HuH-7 (cell line): Measurements from ENCODE around the gene QRFP.

Experiments used
- DNase-seq: peaks from one replicate; pipeline ENCODE4 v3.0.0; 2011; ENCODE audit warnings: low spot score

Gene QRFP, protein sequence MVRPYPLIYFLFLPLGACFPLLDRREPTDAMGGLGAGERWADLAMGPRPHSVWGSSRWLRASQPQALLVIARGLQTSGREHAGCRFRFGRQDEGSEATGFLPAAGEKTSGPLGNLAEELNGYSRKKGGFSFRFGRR

DNA sequence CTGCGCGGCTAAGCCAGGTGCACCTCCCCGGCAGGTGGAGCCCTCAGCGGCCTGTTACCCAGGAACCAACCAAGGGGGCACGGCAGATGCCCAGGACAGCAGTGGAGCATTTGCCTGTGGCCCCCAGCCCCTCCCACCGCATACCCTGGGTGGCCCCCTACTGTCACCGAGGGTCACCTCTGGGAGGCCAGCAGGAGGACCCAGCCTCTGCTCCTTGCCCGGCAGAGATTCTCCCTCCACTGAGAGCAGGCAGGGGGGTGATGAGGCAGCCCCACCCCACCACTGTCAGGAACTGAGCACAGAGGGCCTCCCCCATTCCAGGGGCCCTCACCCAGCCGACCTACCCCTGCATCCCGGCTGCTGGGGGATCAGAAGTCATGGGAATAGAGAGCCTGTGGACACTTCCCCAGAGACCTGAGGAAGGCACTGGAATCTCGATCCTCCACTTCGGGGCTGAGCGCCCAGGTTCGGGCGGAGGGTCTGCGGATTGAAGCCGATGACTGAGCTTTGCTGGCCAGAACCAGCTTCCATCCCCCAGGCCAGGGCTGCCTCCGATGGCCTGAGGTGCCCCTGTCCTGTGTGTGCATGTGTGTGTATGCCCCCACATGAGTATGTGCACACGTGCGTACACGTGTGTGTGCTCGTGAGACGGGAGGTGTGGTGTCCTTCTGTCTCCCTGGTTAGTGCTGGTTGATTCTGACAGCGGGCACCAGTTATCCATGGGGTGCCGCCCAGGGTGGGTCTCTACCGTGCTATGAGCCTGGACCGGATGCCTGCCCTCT, at the start of gene QRFP:
Gene QRFP (minus strand): TSS at position 580 of the 782 bp plus-strand sequence. CDS start 2,974 bp downstream, outside the sequence.
- no peak for DNase-seq

DNA sequence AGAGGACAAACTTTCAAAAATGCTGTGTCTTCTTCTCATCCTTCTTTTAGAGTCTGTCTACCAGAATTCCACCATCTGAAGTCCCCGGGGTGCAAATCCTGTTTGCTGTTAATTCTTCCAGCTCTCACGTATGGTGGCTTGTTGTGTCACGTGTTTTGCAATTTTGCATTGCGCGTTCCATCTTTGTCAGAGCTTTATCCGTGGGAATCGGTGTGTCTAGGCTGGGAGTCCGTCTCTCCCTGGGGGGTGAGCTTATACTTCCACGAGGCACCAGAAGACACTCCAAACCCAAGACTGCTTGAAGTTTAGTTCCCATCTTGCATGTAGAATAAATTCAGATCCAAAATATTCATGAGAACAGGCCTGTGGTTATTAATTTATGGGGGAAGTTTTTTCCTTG, 48.6 kb upstream of the QRFP start:
- no peak for DNase-seq

DNA sequence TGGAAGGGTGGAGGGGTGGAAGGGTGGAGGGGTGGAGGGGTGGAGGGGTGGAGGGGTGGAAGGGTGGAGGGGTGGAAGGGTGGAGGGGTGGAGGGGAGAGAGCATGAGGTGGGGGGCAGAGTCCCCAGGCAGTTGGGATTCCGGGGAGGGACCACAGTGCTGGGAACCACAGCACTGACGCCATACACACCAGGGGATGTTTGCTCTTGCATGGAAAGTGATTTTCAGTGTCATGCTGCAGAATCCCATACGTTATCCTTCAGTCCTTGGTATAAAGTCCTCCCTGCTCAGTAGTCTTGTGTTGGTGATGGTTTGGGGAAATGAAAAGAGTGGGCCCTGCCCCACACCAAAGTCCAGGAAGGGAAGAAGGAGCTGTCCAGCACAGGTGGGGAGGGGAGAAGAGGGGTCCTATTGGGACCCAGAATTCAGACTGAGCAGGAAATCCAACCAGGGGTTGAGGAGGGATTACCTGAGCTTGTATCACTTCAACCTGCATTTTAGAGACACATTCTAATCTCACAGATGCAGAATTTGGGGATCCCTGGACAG, 48.0 kb upstream of the QRFP start:
- no peak for DNase-seq

DNA sequence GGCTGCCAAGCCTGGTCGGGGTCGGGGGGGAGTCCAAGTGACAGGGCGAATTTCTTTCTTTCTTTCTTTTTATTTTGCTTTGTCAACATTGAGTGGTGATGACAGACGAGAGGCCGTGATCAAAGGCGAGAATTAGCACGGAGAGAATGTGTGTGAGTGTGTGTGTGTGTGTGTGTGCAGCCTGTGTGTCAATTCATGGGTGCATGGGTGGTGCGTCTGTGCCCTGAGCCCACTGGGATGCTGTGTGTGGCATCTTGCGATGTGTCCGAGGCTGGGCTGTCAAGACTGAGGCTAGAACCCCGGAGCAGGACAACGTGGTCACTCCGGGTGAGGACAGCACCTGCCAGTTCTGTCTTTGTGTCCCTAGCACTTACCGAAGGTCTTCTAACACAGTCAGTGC, 47.2 kb upstream of the QRFP start:
- DNase-seq: no peak

DNA sequence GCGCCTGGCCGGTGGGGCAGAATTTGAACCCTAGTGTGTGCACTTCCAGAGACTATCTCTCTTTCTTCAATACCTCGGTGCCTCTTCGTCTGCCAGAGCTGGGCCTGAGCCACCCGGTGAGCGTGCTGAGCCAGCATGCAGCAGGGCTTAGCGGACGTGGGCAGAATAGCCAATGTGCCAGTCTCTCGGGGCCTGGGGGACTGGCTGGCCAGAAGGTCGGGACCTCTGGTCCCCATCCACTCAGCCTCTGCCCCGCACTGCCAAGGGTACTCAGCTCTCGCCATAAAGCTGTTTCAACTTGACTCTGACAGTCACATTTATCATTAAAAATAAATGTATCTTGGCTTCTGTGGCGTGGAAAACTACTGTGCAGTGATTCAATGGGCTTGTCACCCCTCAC, 46.6 kb upstream of the QRFP start:
- DNase-seq: no peak

DNA sequence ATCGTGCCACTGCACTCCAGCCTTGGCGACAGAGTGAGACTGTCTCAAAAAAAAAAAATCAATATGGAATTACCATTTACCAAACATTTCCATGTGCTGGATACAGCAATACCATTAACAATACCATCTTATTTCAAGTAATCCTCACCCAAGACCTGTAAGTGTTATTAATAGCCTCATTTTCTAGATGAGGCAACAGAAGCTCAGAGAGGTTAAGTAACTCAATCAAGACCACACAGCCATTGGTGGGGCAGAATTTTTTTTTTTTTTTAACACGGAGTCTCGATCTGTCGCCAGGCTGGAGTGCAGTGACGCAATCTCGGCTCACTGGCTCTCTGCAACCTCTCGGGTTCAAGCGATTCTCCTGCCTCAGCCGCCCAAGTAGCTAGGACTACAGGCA, 46.1 kb upstream of the QRFP start:
- DNase-seq: no peak

DNA sequence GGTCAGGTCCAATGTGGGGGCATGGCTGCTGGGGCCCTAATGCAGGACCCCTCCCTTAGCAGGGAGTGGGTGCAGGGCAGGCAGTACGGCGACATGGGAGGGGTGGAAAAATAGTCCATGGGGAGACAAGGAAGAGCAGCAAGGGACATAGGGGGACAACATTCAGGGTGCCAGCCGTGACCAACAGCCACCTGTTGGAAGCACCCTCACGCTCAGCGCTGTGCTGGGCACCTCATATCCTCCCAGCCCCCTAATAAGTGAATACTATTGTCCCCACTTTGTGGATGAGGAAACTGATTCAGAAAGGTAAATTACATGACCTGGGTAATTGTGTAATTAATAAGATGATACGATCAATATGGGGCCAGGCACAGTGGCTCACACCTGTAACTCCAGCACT, 45.5 kb upstream of the QRFP start:
- DNase-seq: no peak

DNA sequence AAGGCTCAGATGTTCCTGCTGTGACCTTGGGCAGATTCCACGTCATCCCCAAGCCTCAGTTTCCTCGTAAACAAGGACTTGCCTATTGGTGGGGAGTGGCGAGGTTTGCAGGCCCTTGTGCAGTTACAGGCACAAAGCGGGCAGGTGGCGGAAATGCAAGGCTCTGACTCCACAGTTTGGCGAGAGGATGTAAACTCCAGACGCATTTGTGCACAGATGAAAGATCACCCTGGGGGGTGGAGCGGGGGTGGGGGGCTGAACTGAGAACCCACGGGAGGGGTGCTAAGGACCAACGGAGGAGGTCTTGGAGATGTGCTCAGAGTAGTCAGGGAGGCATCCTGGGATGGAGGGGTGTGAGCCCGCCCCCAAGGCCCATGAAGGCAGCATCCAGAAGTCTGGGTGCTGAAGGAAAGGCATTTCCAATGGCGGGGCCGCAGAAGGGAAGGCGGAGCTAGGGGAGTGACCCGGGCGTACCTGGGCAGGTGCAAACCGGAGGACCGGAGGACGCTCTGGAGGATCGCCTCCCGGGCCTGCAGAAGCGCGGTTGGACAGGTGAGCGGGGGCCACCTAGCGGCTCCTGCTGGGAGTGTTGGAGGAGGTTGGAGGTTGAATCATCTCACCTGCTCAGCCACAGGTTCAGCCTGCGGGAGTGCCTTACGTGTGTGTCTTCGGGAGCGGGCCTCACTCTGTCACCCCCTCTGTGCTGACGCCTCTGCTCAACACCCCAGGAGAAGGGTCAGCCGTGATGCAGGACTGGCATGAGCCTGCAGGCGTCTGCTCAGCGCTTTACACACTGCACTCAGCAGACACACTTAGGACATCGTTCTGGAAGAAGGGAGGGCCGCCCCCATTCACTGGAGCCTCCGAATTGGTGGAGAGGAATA, 44.3 kb upstream of the QRFP start:
- peak; percentile 92 for DNase-seq

DNA sequence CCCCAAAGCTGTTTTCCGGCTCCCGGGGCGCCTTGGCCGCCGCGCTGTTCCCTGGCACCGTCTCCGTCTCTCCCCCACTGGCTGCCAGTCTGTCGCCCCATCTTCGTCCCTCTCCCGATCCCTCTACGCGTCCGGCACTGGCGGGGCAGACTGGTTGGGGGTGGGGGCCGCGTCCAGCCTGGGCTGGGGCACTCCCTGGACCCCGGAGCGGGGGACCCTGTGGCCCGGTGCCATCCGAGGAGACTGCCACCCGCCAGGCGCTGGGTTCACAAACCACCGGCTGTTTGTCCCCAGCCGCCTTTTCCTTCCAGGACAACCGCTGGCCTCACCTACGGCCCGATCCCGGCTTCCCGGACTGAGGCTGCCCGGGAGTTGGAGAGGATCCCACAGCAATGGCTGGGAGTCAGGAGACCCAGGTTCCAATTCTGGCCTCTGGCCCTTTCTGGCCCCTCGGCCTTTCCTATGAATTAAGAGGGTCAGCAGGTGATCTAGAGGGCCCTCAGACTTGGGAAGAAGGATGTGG, 43.5 kb upstream of the QRFP start:
- DNase-seq: peak; percentile 85

DNA sequence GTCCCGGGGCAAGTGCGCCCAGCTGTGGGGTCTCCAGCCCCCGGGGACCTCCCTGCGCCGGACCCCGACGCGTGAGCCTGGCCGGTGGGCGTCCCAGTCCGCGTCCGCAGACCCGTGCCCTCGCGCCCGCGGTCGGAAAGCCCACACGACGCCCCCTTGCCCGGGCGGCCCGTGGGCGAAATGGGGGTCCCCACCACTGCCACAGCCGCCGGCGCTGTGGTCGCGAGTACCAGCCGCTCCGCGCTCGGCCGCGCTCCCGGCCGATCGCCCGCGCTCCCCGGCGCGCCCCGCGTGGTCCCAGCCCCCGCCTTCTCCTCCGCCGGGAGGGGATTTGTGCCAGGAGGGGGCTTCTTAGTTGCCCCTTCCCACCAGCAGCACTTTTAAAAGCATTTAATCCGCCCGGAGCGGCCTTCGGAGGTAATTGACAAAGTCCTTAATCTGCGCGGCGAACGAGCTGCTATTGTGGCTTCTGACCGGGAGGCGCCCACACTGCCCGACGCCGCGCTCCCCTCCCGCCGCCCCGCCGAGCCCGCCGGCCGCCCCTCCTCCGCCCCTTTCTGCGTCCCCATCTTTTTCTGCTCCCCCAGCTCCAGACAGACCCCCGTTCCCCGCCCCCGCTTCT, 42.9 kb upstream of the QRFP start:
- no peak for DNase-seq

DNA sequence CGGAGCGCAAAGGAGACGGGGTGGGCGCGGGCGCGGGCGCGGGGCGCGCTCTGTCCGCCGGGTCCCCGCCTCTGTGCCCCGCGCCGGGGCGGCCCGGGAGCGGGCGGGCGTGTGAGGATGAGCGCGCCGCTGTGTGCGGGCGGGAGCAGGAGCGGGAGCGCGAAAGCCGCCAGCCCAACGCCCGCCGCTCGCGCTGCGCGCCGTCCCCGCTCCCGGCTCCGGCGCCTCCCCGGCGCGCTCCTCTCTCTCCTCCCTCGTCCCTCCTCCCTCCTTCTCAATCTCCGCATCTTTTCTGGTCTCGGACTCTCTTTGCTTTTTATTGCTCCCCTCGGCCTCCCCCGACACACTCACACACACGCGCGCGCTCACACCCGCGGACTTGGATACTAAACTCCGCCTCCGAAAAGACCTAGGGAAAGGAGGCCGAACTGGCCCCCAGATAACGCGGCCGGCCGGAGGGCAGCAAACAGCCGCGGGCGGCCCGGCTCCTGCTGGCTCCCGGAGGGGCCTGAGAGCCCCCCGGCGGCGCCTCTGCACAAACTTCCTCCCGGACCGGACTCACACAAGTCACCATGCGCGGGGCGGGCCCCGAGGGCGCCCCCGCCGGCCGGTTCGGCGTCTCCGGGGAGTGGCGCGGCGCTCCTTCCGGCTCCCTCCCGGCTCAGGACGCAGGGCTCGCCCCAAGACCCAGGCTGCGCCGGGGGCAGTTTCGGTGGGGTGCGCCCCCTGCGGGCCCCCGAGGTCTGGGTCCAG, 42.2 kb upstream of the QRFP start, which contains the start of gene FIBCD1:
Gene FIBCD1 (minus strand): TSS at position 596 of the 753 bp plus-strand sequence. CDS start 640 bp downstream, outside the sequence.
- DNase-seq: peak; percentile 80

DNA sequence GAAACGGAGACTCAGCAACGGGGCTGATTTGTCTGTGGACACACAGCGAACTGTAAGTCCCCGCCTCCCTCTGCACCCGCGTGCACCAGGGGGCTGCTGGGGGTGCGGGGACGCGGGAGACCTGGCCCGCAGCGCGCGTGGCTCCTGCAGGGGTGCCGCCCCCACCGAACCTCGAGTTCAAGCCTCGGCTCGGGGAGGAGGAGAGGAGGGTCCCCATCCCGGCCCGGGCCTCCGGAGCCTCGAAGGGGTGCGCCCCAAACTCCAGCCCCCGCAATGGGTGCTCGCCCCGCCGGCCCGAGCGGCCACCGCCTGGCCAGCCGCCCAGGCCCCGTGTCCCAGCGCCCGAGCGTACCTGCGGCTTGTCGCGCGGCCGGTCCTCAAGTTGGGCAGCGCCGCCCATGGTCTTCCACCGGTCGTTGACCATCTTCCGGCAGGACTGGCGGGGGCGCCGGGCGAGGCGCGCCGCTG, 41.6 kb upstream of the QRFP start:
- DNase-seq: no peak

DNA sequence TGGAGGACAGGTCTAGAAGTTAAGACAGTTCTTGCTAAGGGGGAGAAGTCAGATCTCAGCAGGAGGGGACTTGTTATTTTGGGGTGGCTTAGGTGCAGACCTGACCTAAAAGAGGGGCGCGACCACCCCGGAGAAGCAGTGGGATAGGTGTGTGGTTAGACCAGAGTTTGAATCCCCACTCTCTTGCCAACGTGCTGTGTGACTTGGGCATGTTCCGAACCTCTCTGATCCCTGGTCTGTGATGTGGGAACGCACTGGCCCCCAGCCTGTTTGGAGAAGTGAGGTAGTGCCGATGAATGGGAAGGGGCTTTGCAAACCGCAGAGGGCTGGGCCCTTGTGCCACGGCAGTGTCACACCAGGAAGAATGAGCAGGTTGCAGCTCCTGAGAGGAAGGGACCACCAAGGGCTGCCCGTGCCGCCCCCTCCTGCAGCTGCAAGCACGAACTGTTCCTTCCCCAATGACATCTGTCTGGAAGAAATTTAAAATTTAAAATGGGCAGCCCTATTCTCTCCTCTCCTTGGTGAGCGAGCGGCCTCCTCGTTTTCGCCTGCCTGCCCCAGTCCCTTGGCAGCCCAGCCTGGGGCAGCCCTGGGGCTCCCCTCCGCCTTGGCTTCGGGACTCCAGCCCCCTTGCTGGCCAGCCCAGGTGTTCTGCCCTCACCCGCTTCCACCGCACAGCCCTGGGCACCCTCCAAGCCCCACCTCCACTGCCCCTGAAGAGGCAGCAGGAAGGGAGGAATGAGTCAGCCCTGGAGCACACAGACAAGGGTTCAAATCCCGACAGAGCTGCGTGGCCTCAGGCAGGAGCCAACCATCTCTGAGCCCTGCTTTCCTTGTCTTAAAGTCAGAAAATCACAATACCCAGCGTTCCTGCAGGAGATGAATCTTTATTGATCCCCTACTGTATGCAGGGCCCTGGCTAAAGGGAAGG, 40.8 kb upstream of the QRFP start:
- no peak for DNase-seq

DNA sequence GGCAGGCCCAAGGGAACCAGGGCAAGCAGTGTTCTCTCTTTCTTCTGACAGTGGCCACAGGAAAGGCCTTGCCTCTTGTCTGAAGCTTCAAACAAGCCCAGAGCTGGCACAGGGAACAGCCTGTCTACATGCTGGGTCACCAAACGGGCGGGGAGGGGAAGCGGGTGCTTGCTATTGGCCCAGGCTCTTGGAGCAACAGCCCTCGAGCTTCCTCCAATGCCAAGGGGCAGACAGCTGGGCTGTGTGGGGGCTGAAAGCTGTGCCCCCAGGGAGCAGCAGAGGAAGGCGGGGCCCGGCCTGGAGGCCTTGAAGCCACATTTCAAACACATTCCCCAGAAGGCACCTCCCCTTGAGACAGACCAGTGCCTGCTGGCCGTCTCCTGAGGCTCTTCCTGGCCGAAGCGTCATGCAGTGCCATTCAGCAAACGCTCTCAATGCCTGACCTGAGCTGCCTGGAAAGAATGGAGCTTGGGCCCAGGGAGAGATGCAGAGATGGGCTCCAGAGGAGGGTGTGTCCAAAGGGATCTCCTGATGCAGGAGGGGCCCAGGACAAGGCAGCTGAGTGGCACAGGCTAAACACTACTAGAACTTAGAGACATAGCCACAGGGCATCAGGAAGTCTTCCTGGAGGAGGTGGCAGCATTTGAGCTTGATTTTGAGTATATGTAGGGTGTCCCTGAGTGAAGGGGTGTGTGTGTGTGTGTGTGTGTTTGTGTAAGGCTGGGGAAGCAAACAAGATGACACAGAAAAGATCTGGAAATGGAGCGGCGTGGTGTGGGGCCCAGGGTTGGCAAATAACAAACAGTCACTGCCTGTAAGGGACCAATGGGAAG, 39.9 kb upstream of the QRFP start:
- DNase-seq: no peak

DNA sequence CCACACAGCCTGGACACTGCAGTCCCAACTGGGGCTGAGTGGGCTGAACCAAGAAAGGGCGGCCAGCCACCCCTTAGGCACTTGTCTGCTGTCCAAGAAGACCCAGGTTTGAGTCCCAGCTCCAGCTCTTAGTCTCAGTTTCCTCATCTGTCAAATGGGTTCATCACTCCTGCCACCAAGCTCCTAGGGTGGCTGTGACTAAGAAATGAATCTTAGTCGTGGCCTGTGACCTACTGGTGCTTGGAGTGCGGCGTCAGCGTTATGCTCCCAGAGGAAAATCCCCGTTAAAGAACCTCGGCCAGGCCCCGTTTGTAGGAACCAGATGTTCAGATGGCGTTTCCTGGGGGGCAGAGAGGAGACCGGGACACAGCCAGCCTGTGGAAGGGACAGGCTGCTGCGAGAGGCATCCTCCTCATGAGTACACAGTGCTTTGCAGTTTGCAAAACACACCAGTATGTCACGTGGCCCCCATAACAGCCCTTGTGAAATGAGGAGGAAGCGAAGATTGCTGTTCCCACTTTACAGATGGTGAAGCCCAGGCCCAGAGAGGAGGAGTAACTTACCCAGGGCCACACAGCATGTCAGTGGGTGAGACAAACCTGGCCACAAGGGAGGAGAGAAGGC, 39.1 kb upstream of the QRFP start:
- DNase-seq: no peak

DNA sequence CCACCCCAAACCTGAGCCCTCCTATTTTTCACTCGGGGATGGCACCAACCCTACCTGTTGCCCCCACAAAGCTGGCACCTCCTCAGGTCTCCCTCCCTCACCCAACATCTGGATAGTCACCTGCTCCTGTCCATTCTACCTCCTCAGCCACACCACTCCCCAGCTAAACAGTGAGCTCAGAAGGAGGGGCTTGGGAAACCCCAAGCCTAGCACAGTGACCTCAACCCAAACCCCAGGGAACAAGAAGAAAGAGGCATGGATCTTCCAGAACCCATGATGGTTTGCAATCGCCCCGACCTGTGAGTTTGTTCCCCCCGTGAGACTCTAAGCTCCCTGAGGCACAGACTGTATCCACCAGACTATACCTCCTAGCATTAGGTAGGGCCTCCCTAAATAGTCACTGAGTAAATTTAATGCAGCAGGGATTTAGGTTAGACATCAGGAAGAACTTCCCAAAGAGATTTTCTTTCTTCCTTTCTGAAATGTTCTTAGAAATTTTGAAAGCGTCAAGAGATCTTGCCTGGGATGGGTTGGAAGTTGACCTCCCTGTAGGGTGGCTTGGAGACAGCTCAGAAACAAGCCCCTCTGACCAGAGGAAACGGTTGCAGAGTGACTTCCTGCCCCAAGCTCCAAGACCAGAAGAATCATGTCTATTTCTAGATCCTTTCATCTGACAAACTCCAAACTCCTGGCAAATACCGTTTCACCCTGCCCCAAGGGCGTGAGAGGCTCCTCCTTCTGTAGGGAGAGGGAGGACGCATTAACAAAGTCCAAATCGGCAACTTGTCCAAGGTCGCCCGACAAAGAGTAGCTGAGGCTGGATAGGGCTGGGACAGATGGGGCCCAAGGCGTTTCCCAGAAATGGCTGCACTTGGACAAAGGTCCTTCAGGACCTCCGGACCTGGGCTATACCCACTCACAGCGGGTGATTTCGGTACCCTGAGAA, 38.4 kb upstream of the QRFP start:
- no peak for DNase-seq

DNA sequence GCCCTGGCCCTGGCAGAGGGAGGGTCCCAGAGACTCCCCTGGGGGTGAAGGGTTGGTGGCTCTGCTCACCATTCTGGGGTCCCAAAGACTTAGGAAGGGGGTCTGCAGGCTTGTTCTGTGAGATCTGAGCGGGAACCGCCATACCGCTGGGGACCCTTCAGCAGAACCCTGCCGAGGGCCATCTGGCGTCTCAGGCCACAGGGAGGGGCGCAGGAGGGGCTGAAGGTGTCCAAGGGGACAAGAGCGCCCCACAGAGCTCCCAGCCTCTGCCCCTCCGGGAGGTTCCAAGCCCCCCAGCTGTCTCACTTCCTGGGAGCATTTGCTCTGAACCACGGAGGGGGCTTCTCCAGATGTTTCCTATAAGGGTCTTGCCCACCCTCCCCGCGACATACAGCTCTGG, 37.6 kb upstream of the QRFP start:
- DNase-seq: no peak
